HPDE6-E6E7 (cell line): Measurements from ENCODE around the gene GHRHR.
A peak's percentile ranks its signal among the peaks of the same experiment; 100 is the strongest.

Source experiments
- DNase-seq: peaks from one replicate; pipeline ENCODE4 v3.0.0; 2011; ENCODE audit warnings: missing footprints; ENCODE audit errors: extremely low spot score

GHRHR gene

GRCh38 chr7:30928254-30928872, 35.4 kb upstream of the GHRHR start:
- no peak for DNase-seq

DNA sequence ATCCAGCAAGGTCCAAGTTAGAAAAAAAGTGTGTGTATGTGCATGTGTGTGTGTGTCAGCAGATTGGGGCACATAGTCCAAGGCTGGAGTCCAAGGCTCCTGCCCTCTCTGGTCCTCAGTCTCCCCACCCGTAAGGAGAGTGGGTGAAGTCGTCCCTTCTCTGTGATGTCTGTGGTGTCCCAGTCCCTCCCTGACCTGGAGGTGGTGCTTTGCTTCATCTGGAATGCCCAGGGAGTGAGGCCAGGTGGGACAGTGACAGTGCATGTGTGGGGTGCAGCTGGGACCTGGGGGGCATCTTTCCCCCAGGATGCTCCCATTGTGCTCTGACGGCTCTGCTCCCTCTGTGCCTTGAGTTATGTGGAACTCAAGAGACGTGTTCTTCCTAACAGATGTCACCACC, 34.1 kb upstream of the GHRHR start:
- DNase-seq = no peak

GRCh38 chr7:30930621-30931020, 33.1 kb upstream of the GHRHR start:
- DNase-seq = no peak

GRCh38 chr7:30931161-30931928, 32.4 kb upstream of the GHRHR start:
- no peak for DNase-seq

GRCh38 chr7:30931929-30932540, 31.7 kb upstream of the GHRHR start:
- no peak for DNase-seq

DNA sequence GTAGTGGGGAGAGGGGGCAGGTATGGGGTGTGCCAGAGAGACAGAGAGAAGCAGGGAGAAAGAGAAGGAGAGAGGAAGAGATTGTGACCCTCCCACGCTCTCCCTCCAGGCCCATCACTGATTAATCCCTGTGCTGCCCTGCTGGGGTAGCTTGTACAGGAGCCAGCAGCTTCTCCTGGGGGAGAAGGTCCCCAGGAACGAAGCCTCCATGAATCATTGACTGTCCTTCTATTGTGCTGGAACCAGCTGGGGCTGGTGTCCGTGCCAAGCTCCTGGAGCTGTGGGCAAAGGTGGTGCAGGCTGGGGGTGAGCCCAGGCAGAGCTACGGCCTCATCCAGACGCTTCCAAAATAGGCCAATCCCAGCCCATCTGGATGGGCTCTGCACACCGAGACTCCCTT, 31.2 kb upstream of the GHRHR start:
- DNase-seq = no peak

DNA sequence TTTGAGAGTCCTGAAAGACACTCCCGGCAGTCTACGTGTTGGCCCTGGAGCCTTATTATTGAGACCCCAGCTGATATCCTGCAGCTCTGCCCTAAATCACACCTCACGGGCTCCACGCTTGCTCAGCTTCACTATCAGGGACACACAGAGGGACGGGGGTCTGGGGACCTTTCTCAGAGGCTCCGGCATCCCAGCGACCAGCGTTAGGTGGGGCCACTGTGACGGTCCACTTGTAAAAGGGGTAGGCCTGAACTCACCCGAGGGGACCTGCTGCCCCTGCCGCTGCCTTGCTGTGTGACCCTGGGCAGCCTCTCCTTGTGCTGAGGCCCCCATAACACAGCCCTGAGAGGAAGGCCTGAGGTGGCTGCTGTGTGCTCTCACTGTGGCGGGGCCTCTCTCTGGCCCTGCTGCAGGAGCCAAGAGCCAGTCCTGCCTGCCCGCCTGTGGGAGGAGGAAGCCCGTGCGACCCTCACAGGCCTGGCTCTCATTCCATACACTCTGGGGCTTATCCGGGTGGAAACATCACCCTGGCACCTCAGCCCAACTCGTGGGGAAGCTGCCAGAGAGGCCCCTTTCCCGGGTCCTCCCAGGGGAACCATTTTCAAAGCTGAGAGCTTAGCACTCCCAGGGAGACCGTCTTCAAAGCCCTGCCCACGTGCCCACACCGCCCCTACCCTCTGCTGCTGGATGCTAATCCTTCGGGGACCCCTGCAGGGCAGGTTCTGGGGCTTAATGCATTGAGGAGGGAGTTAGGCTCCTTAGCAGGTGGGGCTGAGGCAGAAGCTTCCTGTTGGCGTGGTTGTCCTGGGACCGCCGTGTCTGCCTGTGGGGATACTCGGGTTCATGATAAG, 30.4 kb upstream of the GHRHR start:
- no peak for DNase-seq

DNA sequence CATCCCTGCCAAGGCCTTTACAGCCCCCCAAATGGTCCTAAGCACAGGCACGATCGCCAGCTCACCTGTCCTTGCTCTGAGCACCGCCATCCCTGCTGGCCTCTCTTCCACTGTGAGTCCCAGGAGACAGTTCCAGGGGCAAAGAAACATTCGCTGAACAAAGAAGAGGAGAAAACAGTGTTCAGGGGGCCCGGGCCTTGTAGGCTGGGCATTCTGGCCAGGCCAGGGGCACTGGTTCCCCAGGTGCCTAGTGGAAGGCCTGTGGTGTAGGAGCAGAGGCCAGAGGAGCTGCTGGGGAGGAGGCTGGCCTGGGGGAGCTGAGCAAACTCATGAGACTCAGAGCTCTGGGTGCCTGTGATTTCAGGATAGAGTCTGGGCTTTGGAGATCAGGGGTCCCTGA, 29.5 kb upstream of the GHRHR start:
- no peak for DNase-seq

DNA sequence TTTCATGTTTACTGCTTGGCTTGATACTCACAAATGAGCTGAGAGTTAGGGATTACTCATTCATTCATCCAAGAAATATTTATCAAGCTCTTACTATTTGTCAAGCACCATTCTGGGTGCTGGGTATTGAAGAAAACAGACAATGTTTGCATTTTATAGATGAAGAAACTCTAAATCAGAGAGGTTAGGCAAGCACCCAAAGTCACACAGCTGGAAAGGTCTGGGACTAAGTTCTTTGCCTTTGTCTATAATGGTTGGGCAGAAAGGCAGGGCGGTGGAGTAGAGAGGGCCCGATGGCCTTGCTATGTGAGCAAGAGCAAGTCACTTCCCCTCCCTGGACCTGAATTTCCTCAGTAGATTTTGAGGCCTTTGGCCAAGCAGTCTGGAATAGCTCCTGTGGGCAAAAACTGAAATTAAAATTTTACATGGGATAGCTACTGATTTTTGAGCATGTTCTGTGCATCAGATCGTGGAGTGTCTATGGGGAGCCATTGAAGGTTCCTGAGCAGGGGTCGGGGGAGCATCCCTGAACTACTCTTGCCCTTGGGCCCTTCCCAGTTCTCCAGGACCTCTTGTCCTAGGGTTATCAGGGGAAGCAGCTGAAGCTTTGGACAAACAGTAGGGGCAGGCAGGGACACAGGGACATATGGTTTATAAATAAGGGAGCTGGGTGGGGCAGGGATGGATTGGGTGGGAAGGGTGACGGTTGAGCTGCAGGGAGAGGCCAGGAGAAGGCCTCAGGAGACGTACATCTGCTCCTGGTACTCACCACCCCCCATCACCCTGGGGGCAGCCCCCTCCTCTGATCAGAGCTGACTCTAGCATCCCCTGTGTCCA, 28.8 kb upstream of the GHRHR start:
- no peak for DNase-seq

GRCh38 chr7:30935569-30935877, 28.2 kb upstream of the GHRHR start:
- DNase-seq = no peak

- no peak for DNase-seq
Measured at GRCh38 chr7:30936650-30937245, 27.0 kb upstream of the GHRHR start.

GRCh38 chr7:30937416-30937815, 26.3 kb upstream of the GHRHR start:
- DNase-seq = no peak

DNA sequence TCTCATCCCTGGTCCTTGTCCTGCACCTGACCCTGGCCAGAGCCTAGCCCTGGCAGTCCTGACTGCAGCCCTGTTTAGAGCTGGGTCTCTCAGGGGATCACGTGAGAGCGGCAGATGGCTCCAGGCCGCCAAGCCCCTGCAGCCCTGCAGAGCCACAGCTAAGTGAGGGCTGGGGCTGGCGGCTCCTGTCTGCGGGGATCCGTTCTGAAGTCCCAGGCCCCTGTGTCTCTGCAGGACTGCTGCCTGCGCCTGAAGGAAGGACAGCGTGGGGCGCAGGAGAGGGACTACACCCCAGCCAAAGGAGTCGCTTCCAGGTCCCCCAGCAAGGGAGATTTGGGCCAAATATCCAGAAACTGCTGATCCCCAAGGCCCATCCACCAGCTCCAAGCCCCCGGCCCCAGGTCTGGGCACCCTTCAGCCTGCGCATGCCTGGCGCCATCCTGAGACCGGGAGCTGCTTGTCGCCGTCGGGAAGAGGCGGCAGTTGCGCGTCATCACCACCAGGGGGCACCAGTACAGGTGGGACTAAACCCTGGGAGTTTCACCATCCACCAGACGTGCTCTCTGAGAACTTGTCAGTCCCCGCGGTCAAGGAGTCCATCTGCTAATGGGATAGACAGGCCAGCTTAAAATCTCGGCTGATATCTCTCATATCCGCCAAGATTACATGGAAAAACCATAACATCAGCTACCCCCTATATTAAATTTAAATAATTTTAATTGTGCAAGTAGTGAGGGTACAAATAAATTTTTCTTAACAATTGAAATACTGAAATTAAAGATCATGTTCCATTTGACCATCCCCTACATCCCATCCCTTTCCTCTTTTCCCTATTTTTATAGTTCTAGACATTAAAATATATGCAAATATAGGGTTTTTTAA, 25.1 kb upstream of the GHRHR start:
- DNase-seq = peak; percentile 61

DNA sequence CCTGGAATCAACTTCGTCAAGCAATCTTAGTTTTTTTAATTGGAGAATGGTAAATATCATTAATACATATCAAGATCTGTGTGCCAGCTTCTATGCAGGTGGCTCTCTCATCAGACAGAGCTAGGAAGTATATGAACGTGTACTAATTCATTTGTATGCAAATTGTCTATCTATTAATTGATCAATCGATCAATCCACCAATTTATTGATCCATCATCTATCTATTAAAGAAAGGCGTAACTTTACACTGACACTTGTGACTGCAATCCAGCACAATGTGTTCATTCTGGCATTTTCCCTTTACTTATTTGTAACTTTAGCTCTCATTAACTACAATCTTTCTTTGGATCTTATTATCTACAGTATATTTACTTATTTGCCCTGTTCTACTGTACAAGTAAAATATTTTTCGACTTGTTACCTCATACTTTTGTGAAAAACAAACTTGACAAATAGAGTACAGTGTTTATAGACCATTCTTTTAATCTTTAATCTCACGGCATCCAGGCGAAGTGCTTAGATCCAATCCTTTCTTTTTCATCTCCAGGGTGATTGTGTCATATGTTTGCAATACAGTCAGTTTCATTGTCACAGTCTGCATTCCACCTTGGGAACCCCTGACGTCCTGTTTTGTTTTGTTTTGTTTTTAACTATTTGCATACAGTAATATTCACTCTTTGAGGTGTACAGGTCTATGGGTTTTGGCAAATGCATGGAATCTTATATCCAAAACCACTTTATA, 22.0 kb upstream of the GHRHR start:
- no peak for DNase-seq

- DNase-seq = no peak
Measured at GRCh38 chr7:30950197-30950596, 13.6 kb upstream of the GHRHR start.

- DNase-seq = no peak
Measured at GRCh38 chr7:30954914-30955313, 8.8 kb upstream of the GHRHR start.

DNA sequence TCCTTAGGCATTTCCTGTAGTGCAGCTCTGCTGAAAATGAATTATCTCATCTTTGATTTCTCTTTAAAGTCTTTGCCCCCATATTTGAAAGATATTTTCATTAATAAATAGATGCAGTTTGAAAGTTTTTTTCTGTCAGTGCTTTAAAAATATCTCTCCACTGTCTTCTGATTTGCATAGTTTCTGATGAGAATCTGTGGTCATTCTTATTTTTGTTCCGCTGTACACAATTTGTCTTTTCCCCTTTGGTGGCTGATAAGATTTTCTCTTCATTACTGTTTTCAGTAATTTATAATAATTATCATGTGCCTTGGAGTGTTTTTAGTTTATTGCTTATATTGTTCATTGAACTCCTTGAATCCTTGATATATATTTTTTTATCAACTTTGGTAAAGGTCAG, 7.0 kb upstream of the GHRHR start:
- no peak for DNase-seq

- DNase-seq = no peak
Measured at GRCh38 chr7:30965372-30965771, 1.6 kb downstream of the GHRHR start.

DNA sequence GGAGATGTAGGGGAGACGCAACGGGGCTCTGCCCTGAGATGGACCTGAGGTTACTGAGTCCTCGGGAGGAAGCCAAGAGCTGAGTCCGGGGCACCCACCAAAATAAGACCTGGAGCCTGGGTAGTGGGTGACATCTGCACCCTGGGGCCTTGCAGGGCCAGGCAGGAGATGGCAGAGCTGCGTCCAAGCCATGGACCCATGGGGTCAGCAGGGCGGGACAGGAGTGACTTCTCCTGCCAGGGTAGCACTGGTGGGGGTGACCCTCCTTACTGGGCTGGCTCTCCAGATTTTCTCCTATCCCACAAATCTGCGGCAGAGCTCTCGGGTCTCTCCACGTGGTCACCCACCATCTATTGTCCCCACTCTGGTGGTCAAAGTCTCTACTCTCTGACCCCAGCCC, 2.1 kb downstream of the GHRHR start:
- no peak for DNase-seq
